Omental fat pad (tissue), 4 donors: Measurements from ENCODE around the gene SHCBP1. TPM values are rescaled to one million over a fixed set of nuclear protein-coding genes. Genes with fewer than 3 reads are reported as not detected.

Source experiments
- ATAC-seq: fragments of 150-250 bp; one replicate; pipeline ENCODE4 v1.9.1; 2016; ENCODE audit warnings: mild to moderate bottlenecking, moderate library complexity; ENCODE audit not compliant: low FRiP score
- DNase-seq: peaks from one replicate; pipeline ENCODE4 v3.0.0-alpha.2; 2019; ENCODE audit warnings: low spot score
- total RNA-seq, 4 donors: library from RNA; depleted of rRNA; stranded (reverse); fragments of >200 nt; gene quantifications; one replicate each; pipeline ENCODE4 v1.1.0, GENCODE V29; 2016
- TF ChIP-seq, protein P1 (sequence below), 3 donors: fragments of 450-650 bp; IDR thresholded peaks; one replicate each; pipeline ENCODE4 v1.5.1; 2016 to 2017; ENCODE audit warnings: antibody characterized with exemption in 3 of 3, mild to moderate bottlenecking in 3 of 3, moderate library complexity in 2 of 3

Gene SHCBP1
- total RNA-seq, 4 donors from 2014 or later: 0.84 to 2.9 (median 1.9) TPM; not detected in 1

DNA sequence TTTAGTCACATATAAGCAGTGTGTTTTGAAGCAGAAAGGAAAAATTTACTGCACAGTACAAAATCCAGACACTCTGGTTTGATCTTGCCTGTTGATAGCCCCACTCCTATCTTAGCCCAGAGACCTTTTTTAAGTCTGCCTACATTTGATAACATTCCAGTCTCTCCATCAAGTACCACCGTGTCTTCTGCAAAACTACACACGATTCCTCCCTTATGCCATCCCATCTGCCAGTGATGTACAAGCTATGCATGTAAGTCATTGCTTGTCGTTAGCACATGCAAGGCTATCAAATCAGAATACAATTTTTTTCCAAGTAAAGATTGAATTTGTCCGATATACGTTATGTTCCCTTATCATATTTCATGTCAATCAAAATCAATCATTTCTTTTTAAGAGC, 14.9 kb downstream of the SHCBP1 start:
- TF ChIP-seq, protein P1, sequence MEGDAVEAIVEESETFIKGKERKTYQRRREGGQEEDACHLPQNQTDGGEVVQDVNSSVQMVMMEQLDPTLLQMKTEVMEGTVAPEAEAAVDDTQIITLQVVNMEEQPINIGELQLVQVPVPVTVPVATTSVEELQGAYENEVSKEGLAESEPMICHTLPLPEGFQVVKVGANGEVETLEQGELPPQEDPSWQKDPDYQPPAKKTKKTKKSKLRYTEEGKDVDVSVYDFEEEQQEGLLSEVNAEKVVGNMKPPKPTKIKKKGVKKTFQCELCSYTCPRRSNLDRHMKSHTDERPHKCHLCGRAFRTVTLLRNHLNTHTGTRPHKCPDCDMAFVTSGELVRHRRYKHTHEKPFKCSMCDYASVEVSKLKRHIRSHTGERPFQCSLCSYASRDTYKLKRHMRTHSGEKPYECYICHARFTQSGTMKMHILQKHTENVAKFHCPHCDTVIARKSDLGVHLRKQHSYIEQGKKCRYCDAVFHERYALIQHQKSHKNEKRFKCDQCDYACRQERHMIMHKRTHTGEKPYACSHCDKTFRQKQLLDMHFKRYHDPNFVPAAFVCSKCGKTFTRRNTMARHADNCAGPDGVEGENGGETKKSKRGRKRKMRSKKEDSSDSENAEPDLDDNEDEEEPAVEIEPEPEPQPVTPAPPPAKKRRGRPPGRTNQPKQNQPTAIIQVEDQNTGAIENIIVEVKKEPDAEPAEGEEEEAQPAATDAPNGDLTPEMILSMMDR (IDR thresholded peaks at IDR 0.05): no peak
- ATAC-seq (no peak), DNase-seq (no peak)

DNA sequence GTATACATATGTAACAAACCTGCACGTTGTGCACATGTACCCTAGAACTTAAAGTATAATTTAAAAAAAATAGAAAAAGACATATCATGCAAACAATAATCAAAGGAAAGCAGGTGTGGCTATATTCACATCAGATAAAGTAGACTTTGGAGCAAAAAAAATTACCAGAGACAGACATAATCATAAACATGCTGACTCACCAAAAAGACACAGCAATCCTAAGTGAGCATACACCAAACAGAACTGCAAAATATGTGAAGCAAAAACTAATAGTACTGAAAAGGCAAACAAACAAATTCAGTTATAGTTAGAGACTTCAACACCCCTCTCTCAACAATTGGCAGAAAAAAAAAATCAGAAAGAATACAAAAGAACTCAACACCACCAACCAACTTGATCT, 29.9 kb downstream of the SHCBP1 start:
- DNase-seq: no peak
- TF ChIP-seq, protein P1 (IDR thresholded peaks at IDR 0.05): no peak
- ATAC-seq: no peak

DNA sequence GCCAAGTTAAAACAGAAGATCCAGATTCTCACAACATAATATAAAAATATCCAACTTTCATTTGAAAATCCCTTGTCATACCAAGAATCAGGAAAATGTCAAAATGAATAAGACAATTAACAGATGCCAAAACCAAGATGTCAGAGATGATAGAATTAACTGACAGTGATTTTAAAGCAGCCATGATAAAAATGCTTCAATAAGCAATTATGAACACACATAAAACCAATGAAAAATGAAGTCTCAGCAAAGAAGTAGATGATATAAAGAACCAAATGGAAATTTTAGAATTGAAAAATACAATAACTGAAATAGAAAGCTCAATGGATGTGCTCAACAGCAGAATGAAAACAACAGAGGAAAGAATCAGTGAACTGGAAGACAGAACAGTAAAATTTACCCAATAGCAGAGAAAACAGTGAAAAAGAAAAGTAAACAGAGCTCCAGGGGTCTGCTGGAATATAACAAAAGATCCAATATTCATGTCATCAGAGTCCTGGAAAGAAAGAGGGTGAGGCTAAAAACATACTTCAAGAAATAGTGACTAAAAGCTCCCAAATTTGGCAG, 35.1 kb downstream of the SHCBP1 start:
- no peak for DNase-seq
- ATAC-seq: no peak
- TF ChIP-seq, protein P1 (IDR thresholded peaks at IDR 0.05): no peak

DNA sequence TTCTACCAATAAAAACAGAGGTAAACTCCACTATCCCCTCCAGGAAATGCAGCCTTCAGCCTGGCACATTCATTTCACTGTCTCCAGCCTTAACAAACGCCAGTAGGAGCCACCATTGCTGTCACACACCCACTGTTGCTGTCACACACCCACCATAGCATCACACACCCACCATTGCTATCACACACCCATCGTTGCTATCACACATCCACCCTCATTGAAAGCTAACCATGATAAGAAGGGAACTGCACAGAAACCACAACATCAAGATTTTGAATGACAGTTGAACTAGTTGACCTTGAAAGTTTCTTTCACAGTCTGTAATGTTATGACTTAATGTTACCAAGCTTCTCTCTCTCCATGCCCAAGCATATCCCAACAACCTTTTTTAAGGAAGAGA, 38.1 kb downstream of the SHCBP1 start:
- DNase-seq: no peak
- ATAC-seq: no peak
- TF ChIP-seq, protein P1 (IDR thresholded peaks at IDR 0.05): no peak

DNA sequence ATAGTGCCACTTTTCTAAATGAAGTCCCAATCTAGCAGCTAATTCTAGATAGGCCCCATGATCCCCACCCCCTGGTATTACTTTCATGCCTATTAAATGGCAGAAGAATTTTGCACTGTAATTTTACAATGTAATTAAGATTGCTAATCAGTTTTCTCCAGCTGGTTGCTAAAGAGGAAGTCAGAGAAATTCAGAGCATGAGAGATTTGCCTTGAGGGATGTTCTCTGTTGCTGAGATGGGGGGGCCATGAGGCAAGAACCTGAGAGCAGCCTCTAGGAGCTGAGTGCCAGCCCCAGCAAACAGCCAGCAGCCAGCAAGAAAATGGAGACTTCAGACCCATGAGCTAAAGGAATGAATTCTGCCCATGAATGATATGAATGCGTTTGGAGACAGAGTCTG, 38.9 kb downstream of the SHCBP1 start:
- ATAC-seq (no peak), DNase-seq (no peak)
- TF ChIP-seq, protein P1 (IDR thresholded peaks at IDR 0.05): no peak

DNA sequence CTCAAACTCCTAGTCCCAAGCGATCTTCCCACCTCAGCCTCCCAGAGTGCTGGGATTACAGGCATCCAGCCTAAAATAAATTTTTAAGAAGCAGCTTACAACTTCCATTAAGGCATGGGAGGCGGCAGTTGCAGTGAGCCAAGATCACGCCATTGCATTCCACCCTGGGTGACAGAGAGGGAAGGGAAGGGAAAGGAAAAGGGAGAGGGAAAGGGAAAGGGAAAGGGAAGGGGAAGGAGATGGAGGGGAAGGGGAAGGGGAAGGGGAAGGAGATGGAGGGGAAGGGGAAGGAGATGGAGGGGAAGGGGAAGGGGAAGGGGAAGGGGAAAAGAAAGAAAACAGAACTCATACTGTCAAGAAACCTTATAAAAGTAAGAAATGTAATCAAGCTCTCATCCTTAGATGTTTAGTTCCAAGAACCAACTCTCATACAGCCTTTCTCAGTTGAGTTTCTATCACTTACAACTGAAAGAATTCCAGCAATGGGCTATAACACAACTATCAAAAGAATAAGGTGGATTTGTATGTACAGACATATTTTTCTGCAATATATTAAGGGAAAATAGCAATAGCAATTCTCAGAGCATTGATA, 43.1 kb downstream of the SHCBP1 start:
- no peak for DNase-seq
- ATAC-seq: no peak
- TF ChIP-seq, protein P1 (IDR thresholded peaks at IDR 0.05): no peak

DNA sequence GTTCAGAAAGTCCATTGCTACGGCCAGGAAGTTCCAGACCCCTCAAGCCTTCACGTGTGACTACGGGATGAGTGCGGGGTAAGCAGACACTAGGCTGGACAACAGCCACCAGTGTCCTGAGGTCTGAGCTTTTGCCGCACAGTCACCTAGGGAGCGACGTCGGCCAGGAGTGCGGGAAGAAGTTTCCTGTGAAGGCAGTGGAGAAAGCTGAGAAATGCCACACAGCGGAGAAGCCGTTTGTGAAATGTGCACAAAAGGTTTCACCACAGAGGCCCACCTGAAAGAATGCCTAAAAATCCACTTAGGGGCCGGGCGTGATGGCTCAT, 47.4 kb downstream of the SHCBP1 start:
- TF ChIP-seq, protein P1 (IDR thresholded peaks at IDR 0.05): no peak
- ATAC-seq (no peak), DNase-seq (no peak)
